Endothelial cell of umbilical vein (primary cell): ENCODE measurements around the gene MACROD2. TPM values are rescaled to one million over a fixed set of nuclear protein-coding genes. Genes with fewer than 3 reads are reported as not detected.

Experiments used
- BruUV-seq: library from RNA; stranded (reverse); fragments of 400-500 nt; replicated peaks from 2 replicates; lab custom pipeline; 2021; lab: Mats Ljungman, UMichigan
- CTCF ChIA-PET: fragments of 300-600, 350-600 bp; sonication (Branson Sonifier 250); formaldehyde crosslinking; loops from one replicate; lab custom pipeline; 2021; ENCODE audit warnings: antibody characterized with exemption, inconsistent platforms; lab: Charles Lee
- POLR2A ChIA-PET: fragments of 300-600, 350-600 bp; sonication (Branson Sonifier 250); formaldehyde crosslinking; loops from one replicate; lab custom pipeline; 2021; ENCODE audit warnings: antibody characterized with exemption, inconsistent platforms; lab: Charles Lee
- DNase-seq: peaks from one replicate; pipeline ENCODE4 v3.0.0-alpha.2; 2011; ENCODE audit warnings: low read depth, low spot score
- FAIRE-seq: peaks from 2 replicates; lab custom pipeline; 2011; peaks lifted over from hg19 to GRCh38; lab: Jason Lieb, UNC
- H2AFZ ChIP-seq: 2 replicates; pipeline ENCODE4 v1.6.0; 2012; ENCODE audit warnings: low read depth, low read length, control low read depth, inconsistent platforms
- H3K27ac ChIP-seq: 2 replicates; pipeline ENCODE4 v1.5.1; 2011; ENCODE audit warnings: low read depth, mild to moderate bottlenecking, control low read depth, low read length, moderate library complexity; ENCODE audit not compliant: insufficient read depth
- H3K27me3 ChIP-seq, 2 experiments: 2 replicates each; pipeline versions ENCODE4 v1.6.0 to v1.6.1; 2011; ENCODE audit warnings: low read length in 2 of 2, mixed read lengths in 1 of 2; ENCODE audit not compliant: control insufficient read depth in 2 of 2, insufficient read depth in 2 of 2
- H3K36me3 ChIP-seq, 2 experiments: 2 replicates in 1 of 2; 3 replicates in 1 of 2; pipeline ENCODE4 v1.5.1; 2011; ENCODE audit warnings: low read length in 2 of 2, mild to moderate bottlenecking in 1 of 2, moderate library complexity in 1 of 2; ENCODE audit not compliant: control insufficient read depth in 2 of 2, insufficient read depth in 2 of 2; ENCODE audit errors: extremely low read depth in 1 of 2
- H3K4me1 ChIP-seq: 3 replicates; pipeline ENCODE4 v1.5.1; 2011; ENCODE audit warnings: mild to moderate bottlenecking, low read length; ENCODE audit not compliant: control insufficient read depth, insufficient read depth; ENCODE audit errors: extremely low read depth
- H3K4me2 ChIP-seq: 2 replicates; pipeline ENCODE4 v1.6.1; 2011; ENCODE audit warnings: low read length, control low read depth, mixed read lengths; ENCODE audit not compliant: insufficient read depth
- H3K4me3 ChIP-seq, 3 experiments: fragments of 200-600 bp in 1 of 3; sonication (generic), shearing (Covaris generic) in 1 of 3; replicated peaks in 1 of 3; 2 replicates each; pipeline ENCODE4 v1.5.1; 2011 to 2016; ENCODE audit warnings: control low read depth in 3 of 3, low read length in 3 of 3, mild to moderate bottlenecking in 2 of 3, inconsistent platforms in 1 of 3, low read depth in 1 of 3, moderate library complexity in 1 of 3; ENCODE audit not compliant: insufficient read depth in 1 of 3
- H3K79me2 ChIP-seq: 2 replicates; pipeline ENCODE4 v1.6.0; 2012; ENCODE audit warnings: low read length, inconsistent platforms; ENCODE audit not compliant: control insufficient read depth, insufficient read depth
- H3K9ac ChIP-seq: replicated peaks from 2 replicates; pipeline ENCODE3; 2011; ENCODE audit warnings: low read length, control low read depth; ENCODE audit not compliant: insufficient read depth; ENCODE audit errors: extremely low read depth
- H3K9me1 ChIP-seq: replicated peaks from 3 replicates; pipeline ENCODE4 v1.6.0; 2011; ENCODE audit warnings: mild to moderate bottlenecking, low read length; ENCODE audit not compliant: control insufficient read depth, insufficient read depth; ENCODE audit errors: extremely low read depth
- H3K9me3 ChIP-seq: replicated peaks from 2 replicates; pipeline ENCODE4 v1.5.1; 2012; ENCODE audit warnings: low read length, inconsistent platforms; ENCODE audit not compliant: control insufficient read depth, insufficient read depth
- H4K20me1 ChIP-seq: replicated peaks from 2 replicates; pipeline ENCODE3; 2011; ENCODE audit warnings: mild to moderate bottlenecking, low read length; ENCODE audit not compliant: control insufficient read depth, insufficient read depth; ENCODE audit errors: extremely low read depth
- EZH2 ChIP-seq: IDR thresholded peaks from 2 replicates; pipeline ENCODE4 v1.6.1; 2012; ENCODE audit warnings: borderline replicate concordance, low read depth, mild to moderate bottlenecking, moderate library complexity, low read length, inconsistent platforms; ENCODE audit not compliant: severe bottlenecking
- FOS ChIP-seq: IDR thresholded peaks from 2 replicates; pipeline ENCODE4 v1.6.1; 2011; ENCODE audit warnings: mild to moderate bottlenecking, low read length, moderate library complexity, borderline replicate concordance; ENCODE audit not compliant: insufficient read depth
- GATA2 ChIP-seq: IDR thresholded peaks from 2 replicates; pipeline ENCODE4 v1.7.0; 2011; ENCODE audit warnings: low read depth, mild to moderate bottlenecking, moderate library complexity, mixed read lengths, low read length; ENCODE audit not compliant: insufficient read length, insufficient read depth
- JUN ChIP-seq: IDR thresholded peaks from 2 replicates; pipeline ENCODE4 v1.6.1; 2011; ENCODE audit warnings: borderline replicate concordance, low read depth; ENCODE audit not compliant: insufficient read length, insufficient read depth
- MAX ChIP-seq: IDR thresholded peaks from 2 replicates; pipeline ENCODE4 v1.6.1; 2011; ENCODE audit not compliant: insufficient read depth, insufficient read length
- MYC ChIP-seq: IDR thresholded peaks from one replicate; pipeline ENCODE4 v1.6.1; 2011; ENCODE audit warnings: mild to moderate bottlenecking, low read depth, low read length
- POLR2A ChIP-seq: IDR thresholded peaks from 2 replicates; pipeline ENCODE4 v1.6.1; 2012; ENCODE audit warnings: low read depth, mild to moderate bottlenecking, control low read depth, low read length
- POLR2AphosphoS5 ChIP-seq: IDR thresholded peaks from 2 replicates; pipeline ENCODE4 v1.6.1; 2012; ENCODE audit warnings: low read depth, mild to moderate bottlenecking, control low read depth, low read length, moderate library complexity; ENCODE audit not compliant: insufficient read depth
- dilution Hi-C: fragments of 300-500 bp; cut with MboI; formaldehyde crosslinking; loops from one replicate; pipeline ENCODE4 v1.15.0; 2019; ENCODE audit warnings: low sequenced_read_pairs; ENCODE audit not compliant: extremely low pct_ligation_motif_present
- intact Hi-C: fragments of 100-400 bp; cut with micrococcal nuclease; formaldehyde crosslinking; loops from one replicate; pipeline ENCODE4 v1.10.0; 2022
- polyA plus RNA-seq, 4 experiments: library from polyadenylated mRNA; depleted of rRNA in 3 of 4; stranded (reverse) in 3 of 4; unstranded in 1 of 4; fragments of >200 nt; gene quantifications; 2 replicates each; pipeline versions ENCODE4 v1.2.1 to v1.2.3, GENCODE V29; 2011 to 2012; ENCODE audit warnings: missing spikeins in 1 of 4
- total RNA-seq: library from RNA; stranded (reverse); gene quantifications from 2 replicates; pipeline ENCODE4 v1.2.3, GENCODE V29; 2021
- TF ChIP-seq, protein P1 (sequence below), 2 donors: IDR thresholded peaks; 1 replicate in 1 of 2; 2 replicates in 1 of 2; pipeline ENCODE4 v1.5.1; 2011; ENCODE audit warnings: low read length in 2 of 2, mild to moderate bottlenecking in 2 of 2, moderate library complexity in 2 of 2, control low read depth in 1 of 2, inconsistent platforms in 1 of 2, low read depth in 1 of 2; ENCODE audit not compliant: insufficient read depth in 1 of 2; ENCODE audit errors: extremely low read depth in 1 of 2

Gene MACROD2
- total and polyA plus RNA-seq, 2 donors (not counting 3 experiments of a cell fraction or from before 2014, with no cell fraction given) = 0.11 to 0.73 TPM

DNA sequence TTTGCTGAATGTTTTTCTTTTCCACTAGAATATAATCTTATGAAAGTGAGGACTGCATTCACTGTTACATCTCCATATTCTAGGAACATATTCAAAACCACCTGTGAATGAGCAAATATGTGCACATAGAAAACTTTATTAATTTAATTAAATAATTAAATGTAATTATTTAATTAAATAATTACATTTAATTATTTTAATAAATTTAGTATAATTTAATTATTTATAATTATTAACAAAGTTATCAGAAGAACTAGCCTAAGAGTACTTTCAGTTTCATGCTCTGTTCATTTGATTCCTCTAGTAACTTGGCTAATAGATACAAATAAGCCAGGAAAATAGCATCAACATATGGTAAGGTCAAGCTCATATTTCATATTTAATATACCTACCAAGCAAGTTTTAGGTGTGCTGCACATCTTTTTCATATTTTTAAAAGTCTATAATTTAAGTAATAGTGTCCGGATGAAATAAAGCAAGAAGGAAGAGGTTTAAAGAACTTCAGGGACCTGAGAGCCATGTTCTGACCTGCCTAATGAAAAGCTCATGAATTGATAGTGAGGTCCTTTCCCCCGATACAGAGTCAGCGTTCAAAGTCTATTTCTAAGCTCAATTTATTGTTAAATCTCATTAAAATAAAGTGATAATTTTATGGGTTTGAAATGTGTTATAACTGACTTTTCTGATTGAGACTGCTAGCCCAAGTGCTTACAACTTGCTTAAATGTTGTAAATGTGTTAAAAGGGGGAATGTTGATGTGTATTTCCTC lies 703.5 kb downstream of the MACROD2 start:
- CTCF ChIA-PET = interaction anchor here (1.2 to 1.3 kb wide), 2 partner anchors 9 to 361 kb away, joined by 3 read pairs; partner anchors contain the start of gene FLRT3
- intact Hi-C loops = no loop called here
- no peaks in the 10 kb centered on the region for H3K36me3 ChIP-seq
- dilution Hi-C loops = no loop called here
- no peaks in the 10 kb centered on the region for H3K27me3 ChIP-seq
- BruUV-seq = no TSS peak
- H3K79me2 ChIP-seq = no peaks in the 10 kb centered on the region
- no peak for FAIRE-seq
- no peak overlapping the region for H3K4me2 ChIP-seq
- DNase-seq = no peak
- no peak overlapping the region for H2AFZ ChIP-seq
- H4K20me1 ChIP-seq = no peaks in the 10 kb centered on the region
- H3K4me1 ChIP-seq = no peaks in the 10 kb centered on the region
- no peak for TF ChIP-seq GATA2
- no peak for TF ChIP-seq JUN
- TF ChIP-seq POLR2AphosphoS5 = no peak
- no peak for TF ChIP-seq FOS
- no peak overlapping the region for H3K9ac ChIP-seq
- POLR2A ChIA-PET = no interaction called here
- no peaks in the 10 kb centered on the region for H3K9me3 ChIP-seq
- H3K4me3 ChIP-seq = no peak overlapping the region
- H3K27ac ChIP-seq = no peak overlapping the region
- no peaks in the 10 kb centered on the region for H3K9me1 ChIP-seq

- DNase-seq (no peak), FAIRE-seq (no peak)
- Histone ChIP-seq H3K9me3 (no peaks in the 10 kb centered on the region), H3K9ac (no peak overlapping the region), H3K79me2 (no peaks in the 10 kb centered on the region), H4K20me1 (no peaks in the 10 kb centered on the region), H3K36me3 (no peaks in the 10 kb centered on the region), H3K27ac (no peak overlapping the region), H3K27me3 (no peaks in the 10 kb centered on the region), H3K4me3 (no peak overlapping the region), H3K9me1 (no peaks in the 10 kb centered on the region), H3K4me2 (no peak overlapping the region), H3K4me1 (no peaks in the 10 kb centered on the region), H2AFZ (no peak overlapping the region)
- BruUV-seq = no TSS peak
- dilution Hi-C loops = no loop called here
- no peak for TF ChIP-seq POLR2AphosphoS5
- TF ChIP-seq GATA2 = no peak
- no peak for TF ChIP-seq JUN
- TF ChIP-seq EZH2 = no peak
- TF ChIP-seq MAX = no peak
- no peak for TF ChIP-seq POLR2A
- TF ChIP-seq, protein P1, sequence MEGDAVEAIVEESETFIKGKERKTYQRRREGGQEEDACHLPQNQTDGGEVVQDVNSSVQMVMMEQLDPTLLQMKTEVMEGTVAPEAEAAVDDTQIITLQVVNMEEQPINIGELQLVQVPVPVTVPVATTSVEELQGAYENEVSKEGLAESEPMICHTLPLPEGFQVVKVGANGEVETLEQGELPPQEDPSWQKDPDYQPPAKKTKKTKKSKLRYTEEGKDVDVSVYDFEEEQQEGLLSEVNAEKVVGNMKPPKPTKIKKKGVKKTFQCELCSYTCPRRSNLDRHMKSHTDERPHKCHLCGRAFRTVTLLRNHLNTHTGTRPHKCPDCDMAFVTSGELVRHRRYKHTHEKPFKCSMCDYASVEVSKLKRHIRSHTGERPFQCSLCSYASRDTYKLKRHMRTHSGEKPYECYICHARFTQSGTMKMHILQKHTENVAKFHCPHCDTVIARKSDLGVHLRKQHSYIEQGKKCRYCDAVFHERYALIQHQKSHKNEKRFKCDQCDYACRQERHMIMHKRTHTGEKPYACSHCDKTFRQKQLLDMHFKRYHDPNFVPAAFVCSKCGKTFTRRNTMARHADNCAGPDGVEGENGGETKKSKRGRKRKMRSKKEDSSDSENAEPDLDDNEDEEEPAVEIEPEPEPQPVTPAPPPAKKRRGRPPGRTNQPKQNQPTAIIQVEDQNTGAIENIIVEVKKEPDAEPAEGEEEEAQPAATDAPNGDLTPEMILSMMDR (IDR thresholded peaks at IDR 0.05; ENCODE audit: extremely low read depth in 1 of 2, insufficient read depth in 1 of 2, low read depth in 1 of 2, low read length in 2 of 2) = no peak
- TF ChIP-seq FOS = no peak
- TF ChIP-seq MYC = no peak
- intact Hi-C loops = no loop called here
- ChIA-PET CTCF (no interaction called here), POLR2A (no interaction called here)
Observed at GRCh38 chr20:14700639-14700960, 705.3 kb downstream of the MACROD2 start.
